Transverse colon (tissue), 3 donors: Measurements from ENCODE around the gene CD2BP2.

Experiments
- POLR2A ChIP-seq: fragments of 450-650 bp; IDR thresholded peaks from one replicate; pipeline ENCODE4 v1.6.1; 2016; ENCODE audit warnings: antibody characterized with exemption, mild to moderate bottlenecking, moderate library complexity
- TF ChIP-seq, protein P1 (sequence below), 5 experiments: fragments of 200-600 bp in 3 of 5; fragments of 450-650 bp in 2 of 5; sonication (generic) in 3 of 5; IDR thresholded peaks; 1 replicate in 2 of 5; 2 replicates in 3 of 5; pipeline ENCODE4 v1.5.1; 2016 to 2017; ENCODE audit warnings: antibody characterized with exemption in 5 of 5, inconsistent platforms in 3 of 5, mild to moderate bottlenecking in 2 of 5, moderate library complexity in 1 of 5

DNA sequence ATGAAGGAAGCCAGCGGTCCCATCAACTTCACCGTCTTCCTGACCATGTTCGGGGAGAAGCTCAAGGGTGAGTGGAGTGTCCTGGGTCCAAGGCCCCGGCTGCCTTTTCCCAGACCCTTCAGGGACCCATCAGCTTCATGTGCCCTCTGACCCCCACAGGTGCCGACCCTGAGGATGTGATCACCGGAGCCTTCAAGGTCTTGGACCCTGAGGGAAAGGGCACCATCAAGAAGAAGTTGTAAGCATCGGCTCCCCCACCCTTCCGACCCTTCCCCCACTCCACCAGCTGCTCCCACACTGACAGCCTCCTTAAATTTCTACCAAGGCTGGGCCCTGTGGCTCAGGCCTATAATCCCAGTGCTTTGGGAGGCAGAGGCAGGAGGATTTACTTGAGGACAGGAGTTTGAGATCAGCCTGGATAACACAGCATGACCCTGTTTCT, 21.4 kb upstream of the CD2BP2 start:
- no peak for TF ChIP-seq POLR2A
- TF ChIP-seq, protein P1, sequence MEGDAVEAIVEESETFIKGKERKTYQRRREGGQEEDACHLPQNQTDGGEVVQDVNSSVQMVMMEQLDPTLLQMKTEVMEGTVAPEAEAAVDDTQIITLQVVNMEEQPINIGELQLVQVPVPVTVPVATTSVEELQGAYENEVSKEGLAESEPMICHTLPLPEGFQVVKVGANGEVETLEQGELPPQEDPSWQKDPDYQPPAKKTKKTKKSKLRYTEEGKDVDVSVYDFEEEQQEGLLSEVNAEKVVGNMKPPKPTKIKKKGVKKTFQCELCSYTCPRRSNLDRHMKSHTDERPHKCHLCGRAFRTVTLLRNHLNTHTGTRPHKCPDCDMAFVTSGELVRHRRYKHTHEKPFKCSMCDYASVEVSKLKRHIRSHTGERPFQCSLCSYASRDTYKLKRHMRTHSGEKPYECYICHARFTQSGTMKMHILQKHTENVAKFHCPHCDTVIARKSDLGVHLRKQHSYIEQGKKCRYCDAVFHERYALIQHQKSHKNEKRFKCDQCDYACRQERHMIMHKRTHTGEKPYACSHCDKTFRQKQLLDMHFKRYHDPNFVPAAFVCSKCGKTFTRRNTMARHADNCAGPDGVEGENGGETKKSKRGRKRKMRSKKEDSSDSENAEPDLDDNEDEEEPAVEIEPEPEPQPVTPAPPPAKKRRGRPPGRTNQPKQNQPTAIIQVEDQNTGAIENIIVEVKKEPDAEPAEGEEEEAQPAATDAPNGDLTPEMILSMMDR (IDR thresholded peaks at IDR 0.05): no peak
